WTC11 (cell line): Measurements from ENCODE around the gene TFDP3. TPM values are rescaled to one million over a fixed set of nuclear protein-coding genes. Genes with fewer than 3 reads are reported as not detected.
A peak's percentile ranks its signal among the peaks of the same experiment; 100 is the strongest.

ENCODE experiments used
- ATAC-seq: fragments of 200-7000 bp; cut with Tn5 transposase; 2 replicates; pipeline ENCODE4 v1.10.0; 2021; ENCODE audit warnings: mild to moderate bottlenecking, moderate library complexity
- CTCF ChIA-PET: fragments of 300-600 bp; sonication (Branson Sonifier 250); formaldehyde crosslinking; loops from one replicate; lab custom pipeline; 2021; ENCODE audit warnings: antibody characterized with exemption; lab: Charles Lee
- POLR2A ChIA-PET: fragments of 350-600 bp; sonication (Branson Sonifier 250); formaldehyde crosslinking; loops from one replicate; lab custom pipeline; 2021; ENCODE audit warnings: antibody characterized with exemption; lab: Charles Lee
- DNase-seq: peaks from one replicate; pipeline ENCODE4 v3.0.0; 2021; ENCODE audit warnings: low spot score
- H3K27ac Mint-ChIP-seq: 2 replicates; pipeline ENCODE4 v1.8.0; 2021; ENCODE audit warnings: mixed read lengths
- H3K27me3 Mint-ChIP-seq: 2 replicates; pipeline ENCODE4 v1.8.0; 2021; ENCODE audit warnings: low read depth, mild to moderate bottlenecking, moderate library complexity, mixed read lengths
- H3K36me3 Mint-ChIP-seq: 2 replicates; pipeline ENCODE4 v1.8.0; 2021; ENCODE audit warnings: mixed read lengths
- H3K4me1 Mint-ChIP-seq: 2 replicates; pipeline ENCODE4 v1.8.0; 2022; ENCODE audit warnings: mixed read lengths
- H3K4me3 Mint-ChIP-seq: 2 replicates; pipeline ENCODE4 v1.8.0; 2021; ENCODE audit warnings: mild to moderate bottlenecking, moderate library complexity, mixed read lengths
- H3K9me3 Mint-ChIP-seq: 2 replicates; pipeline ENCODE4 v1.8.0; 2021; ENCODE audit warnings: mixed read lengths
- ETV6 ChIP-seq: sonication (generic); formaldehyde crosslinking; IDR thresholded peaks from 2 replicates; pipeline ENCODE4 v1.8.1; 2022; ENCODE audit warnings: mild to moderate bottlenecking, missing genetic modification reagents
- total RNA-seq: library from RNA; stranded (reverse); gene quantifications from 3 replicates; pipeline ENCODE4 v1.2.3, GENCODE V29; 2021

The TFDP3 gene
- total RNA-seq, 1 experiment from 2014 or later: not detected

DNA sequence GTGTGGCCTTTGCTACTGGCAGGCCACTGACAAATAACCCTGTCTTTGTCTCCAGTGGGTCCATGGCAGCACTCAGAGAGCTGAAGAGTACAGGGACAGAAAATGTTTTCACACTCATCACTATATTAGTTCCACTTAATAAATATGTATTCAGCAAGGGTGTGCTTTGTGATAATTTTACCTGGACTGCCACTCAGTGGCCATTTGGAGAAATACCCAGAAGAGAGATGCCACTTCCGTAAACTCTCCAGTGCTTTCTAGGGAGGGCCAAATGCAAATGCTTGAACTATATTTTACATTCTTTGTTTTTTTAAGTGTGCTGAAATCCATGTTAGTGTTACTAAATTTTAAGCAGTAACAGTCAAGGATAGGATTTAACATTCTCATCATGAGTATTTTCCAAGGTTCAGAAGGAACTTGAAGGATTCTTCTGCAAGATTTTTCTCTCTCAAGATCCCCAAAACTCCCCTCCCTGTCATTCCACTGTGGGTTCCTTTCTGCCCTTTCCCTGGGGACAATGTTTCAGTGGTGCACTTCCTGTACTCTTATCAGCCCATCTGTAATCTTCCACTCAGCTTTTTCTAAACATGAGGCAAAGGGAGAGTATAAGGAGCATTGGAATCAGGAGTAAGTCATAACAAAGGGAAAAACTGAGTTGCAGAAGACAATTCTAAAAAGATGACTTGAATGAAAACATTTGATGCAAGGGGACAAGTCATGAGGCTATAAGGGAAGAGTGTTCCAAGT, 46.0 kb downstream of the TFDP3 start:
- ChIA-PET POLR2A (no interaction called here), CTCF (interaction anchor here (0.9 kb wide), 1 partner anchor 118 kb away, joined by 3 read pairs; no protein-coding TSS in a partner anchor)
- ATAC-seq: peak; percentile 60
- H3K9me3 Mint-ChIP-seq: no peaks in the 10 kb centered on the region
- no peak for DNase-seq
- H3K4me1 Mint-ChIP-seq: peaks cover 25% of the 10 kb centered on the region
- H3K36me3 Mint-ChIP-seq: no peaks in the 10 kb centered on the region
- H3K4me3 Mint-ChIP-seq: no peak overlapping the region
- no peak for TF ChIP-seq ETV6 (CRISPR knock-in tag)
- H3K27me3 Mint-ChIP-seq: no peaks in the 10 kb centered on the region
- no peak overlapping the region for H3K27ac Mint-ChIP-seq

Other genes starting within 250 kb of the TFDP3 start
- 0.11 TPM in 1 of 3 replicates, not detected in the others for gene USP26, start 121.2 kb downstream of the TFDP3 start, total RNA-seq
- gene GPC4, start 197.1 kb upstream of the TFDP3 start, total RNA-seq: 120 to 144 TPM (median 120 TPM) in 3 replicates